HL-60 (cell line): ENCODE measurements around the gene FHIT.

Experiments
- POLR2AphosphoS5 ChIP-seq: IDR thresholded peaks from 2 replicates; pipeline ENCODE4 v1.6.1; 2012; ENCODE audit warnings: low read depth
- TF ChIP-seq, protein P1 (sequence below): IDR thresholded peaks from one replicate; pipeline ENCODE4 v1.5.1; 2011; ENCODE audit warnings: low read length, control low read depth, inconsistent platforms; ENCODE audit not compliant: insufficient read depth

DNA sequence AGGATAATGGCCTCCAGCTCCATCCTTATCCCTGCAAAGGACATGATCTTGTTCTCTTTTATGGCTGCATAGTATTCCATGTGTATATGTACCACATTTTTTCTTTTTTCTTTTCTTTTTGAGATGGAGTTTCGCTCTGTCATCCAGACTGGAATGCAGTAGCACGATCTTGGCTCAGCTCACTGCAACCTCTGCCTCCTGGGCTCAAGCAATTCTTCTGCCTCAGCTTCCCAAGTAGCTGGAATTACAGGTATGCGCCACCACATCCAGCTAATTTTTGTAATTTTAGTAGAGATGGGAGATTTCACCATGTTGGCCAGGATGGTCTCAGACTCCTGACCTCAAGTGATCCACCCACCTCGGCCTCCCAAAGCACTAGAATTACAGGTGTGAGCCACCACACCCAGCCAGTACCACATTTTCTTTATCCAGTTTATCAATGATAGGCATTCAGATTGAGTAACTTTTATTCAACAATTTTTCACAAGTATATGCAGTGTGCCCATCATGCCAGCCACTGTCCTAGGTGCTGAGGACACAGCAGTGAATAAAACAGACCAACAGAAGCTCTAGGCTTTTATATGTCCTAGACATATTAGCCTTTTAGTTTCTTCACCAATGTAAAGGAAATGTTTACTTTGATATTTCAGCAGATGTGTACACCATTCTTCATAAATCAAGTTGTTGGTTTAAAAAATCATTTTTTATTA, 815.2 kb downstream of the FHIT start:
- TF ChIP-seq, protein P1, sequence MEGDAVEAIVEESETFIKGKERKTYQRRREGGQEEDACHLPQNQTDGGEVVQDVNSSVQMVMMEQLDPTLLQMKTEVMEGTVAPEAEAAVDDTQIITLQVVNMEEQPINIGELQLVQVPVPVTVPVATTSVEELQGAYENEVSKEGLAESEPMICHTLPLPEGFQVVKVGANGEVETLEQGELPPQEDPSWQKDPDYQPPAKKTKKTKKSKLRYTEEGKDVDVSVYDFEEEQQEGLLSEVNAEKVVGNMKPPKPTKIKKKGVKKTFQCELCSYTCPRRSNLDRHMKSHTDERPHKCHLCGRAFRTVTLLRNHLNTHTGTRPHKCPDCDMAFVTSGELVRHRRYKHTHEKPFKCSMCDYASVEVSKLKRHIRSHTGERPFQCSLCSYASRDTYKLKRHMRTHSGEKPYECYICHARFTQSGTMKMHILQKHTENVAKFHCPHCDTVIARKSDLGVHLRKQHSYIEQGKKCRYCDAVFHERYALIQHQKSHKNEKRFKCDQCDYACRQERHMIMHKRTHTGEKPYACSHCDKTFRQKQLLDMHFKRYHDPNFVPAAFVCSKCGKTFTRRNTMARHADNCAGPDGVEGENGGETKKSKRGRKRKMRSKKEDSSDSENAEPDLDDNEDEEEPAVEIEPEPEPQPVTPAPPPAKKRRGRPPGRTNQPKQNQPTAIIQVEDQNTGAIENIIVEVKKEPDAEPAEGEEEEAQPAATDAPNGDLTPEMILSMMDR, result no peak
- TF ChIP-seq POLR2AphosphoS5, result no peak
